HG03135 (cell line): Measurements from ENCODE around the gene PRRC2A.
A peak's percentile ranks its signal among the peaks of the same experiment; 100 is the strongest.

Source experiments
- ATAC-seq: cut with Tn5 transposase; IDR thresholded peaks from one replicate; pipeline ENCODE4 v1.9.1; 2021; ENCODE audit warnings: mild to moderate bottlenecking, moderate library complexity; ENCODE audit not compliant: unreplicated experiment

PRRC2A gene

DNA sequence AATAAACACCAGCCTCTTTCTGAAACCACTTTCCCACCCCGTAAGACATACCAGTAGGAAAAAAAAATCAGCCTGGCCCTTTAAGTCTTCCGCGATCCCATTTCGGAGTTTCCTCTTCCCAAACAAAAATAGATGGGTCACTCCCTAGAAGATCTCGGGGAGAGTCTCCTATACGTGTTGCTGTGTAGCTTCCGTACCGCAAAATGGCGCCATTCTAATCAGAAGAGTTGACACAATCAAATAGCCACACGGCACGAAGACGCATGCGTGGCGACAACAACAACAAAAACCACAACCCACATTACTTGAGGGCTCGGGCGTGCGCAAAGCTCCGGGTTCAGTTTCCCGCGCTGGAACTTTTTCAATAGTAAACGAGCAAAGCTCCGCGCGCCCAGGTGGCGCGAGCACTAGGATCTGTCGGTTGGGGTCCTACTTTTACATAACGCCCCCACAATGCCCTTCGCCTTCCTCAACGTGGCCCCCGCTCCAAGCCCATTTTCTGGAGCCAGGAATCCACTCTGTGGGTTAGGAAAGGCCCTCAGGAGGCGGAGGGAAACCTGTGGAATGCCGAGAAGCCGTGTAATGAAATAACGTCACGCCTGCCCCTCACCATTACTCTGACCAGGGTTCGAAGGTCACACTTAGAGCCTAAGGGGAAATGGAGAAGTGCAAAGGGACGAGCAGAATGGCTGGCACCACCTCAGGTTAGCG is 44.4 kb downstream of the PRRC2A start, which contains the start of gene GPANK1:
GPANK1 (minus strand) TSS at position 208 of the 711 bp plus-strand sequence. CDS start 519 bp downstream, outside the sequence.
- peak; percentile 32 for ATAC-seq

DNA sequence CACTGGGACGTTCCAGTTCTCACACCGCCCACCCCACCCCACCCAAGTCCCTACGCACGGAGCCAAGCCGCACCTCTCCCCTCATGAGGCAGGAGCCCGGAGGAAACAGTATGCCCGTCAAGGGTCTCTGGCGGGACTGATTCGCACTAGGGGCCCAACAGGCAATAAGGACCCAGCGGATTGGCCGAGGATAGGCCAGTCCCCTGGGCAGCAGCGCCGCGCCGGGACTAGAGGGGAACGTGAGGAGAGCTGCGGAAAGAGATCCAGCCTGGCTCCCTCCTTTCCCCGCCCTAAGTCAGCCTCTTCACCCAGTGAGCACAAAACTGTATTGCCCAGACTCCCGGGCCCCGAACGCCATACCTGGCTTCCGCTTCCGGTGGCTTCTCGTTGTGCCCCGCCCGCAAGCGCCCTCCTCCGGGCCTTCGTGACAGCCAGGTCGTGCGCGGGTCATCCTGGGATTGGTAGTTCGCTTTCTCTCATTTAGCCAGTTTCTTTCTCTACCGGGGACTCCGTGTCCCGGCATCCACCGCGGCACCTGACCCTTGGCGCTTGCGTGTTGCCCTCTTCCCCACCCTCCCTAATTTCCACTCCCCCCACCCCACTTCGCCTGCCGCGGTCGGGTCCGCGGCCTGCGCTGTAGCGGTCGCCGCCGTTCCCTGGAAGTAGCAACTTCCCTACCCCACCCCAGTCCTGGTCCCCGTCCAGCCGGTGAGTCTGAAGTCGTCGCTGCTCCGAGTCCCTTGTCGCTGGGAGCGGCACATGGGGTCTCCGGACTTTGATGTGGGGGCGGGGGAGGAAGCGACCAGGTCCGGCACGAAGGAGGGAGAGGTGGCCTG is 45.2 kb downstream of the PRRC2A start, which contains the start of gene CSNK2B:
CSNK2B (plus strand) TSS at position 580 of the 836 bp plus-strand sequence. CDS start 752 bp downstream, outside the sequence.
- peak; percentile 73 for ATAC-seq

DNA sequence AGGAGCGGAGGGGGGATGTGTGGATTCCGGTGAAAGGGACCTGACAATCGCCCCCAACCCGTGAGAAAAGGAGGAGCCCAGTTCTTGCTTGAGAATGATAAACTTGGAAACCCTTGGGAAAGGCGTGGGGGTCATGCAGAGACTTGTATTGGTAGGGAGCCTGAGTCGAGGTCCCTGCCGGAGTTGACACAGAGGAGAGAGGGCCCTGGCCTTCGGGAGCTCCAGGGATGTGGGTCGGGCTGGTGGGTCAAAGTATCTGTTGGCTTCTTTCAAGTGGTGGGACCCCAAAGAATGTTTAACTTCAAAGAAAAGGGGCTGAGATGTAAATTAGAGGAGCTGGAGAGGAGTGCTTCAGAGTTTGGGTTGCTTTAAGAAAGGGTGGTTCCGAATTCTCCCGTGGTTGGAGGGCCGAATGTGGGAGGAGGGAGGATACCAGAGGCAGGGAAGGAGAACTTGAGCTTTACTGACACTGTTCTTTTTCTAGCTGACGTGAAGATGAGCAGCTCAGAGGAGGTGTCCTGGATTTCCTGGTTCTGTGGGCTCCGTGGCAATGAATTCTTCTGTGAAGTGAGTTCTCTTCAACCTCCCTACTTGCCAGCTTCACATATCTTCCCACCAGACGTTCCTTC is 45.9 kb downstream of the PRRC2A start:
- ATAC-seq: no peak

DNA sequence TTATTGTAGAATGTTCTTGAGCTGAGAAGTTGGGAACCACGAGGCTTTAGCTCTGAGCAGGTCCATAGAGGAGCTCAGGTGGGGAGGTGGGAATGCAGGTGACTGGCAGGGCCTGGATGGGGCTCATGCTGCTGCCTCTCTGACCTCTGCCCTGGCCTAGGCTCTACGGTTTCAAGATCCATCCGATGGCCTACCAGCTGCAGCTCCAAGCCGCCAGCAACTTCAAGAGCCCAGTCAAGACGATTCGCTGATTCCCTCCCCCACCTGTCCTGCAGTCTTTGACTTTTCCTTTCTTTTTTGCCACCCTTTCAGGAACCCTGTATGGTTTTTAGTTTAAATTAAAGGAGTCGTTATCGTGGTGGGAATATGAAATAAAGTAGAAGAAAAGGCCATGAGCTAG is 49.2 kb downstream of the PRRC2A start, which contains the start of gene LY6G5B:
LY6G5B (plus strand) TSS at position 301 of the 400 bp plus-strand sequence. CDS start 975 bp downstream, outside the sequence.
- no peak for ATAC-seq

DNA sequence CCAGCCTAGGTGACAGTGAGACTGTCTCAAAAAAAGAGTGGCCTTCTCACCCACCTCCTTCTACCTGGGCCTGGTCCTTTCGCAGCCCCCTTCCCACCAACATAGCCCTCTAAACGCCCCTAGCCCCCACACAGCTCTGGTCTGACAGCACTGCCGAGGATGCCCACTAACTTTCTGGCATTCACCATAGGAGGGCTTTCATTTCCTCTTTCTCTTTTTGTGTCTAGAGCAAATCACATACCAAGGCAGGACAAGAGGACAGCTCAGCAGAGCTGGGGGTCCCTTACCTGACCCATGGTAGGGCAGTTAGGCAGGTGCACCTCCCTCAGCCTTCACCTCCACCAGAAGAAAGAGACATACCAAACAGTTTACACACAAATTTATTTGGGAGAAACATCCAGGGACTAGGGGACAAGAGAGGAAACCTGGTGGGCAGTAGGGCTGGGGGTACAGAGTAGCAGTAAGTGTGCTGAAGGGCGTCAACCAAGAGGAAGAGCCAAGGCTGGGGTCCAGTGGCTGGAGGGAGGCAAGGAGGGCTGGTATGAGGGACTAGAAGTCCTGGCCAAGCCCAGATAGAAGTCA is 55.9 kb downstream of the PRRC2A start:
- no peak for ATAC-seq

DNA sequence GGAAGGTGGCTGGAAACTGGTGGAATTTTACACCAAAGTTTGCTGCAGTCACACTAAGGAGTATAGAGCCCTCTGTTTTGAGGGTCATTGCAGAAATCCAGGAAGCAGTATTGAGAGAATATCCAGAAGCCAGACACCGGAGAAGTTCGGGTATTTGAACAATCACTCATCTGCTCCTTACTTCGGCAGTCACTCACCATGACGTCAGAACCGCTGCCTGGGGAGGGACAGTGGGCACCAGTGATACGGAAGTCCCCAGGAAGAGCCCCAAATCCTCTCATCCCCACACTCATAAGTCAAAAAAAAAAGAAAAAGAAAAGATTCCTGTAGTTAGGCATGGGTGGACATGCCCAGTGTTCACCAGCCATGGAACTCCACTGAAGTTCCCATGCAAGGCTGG is 56.4 kb downstream of the PRRC2A start:
- no peak for ATAC-seq

DNA sequence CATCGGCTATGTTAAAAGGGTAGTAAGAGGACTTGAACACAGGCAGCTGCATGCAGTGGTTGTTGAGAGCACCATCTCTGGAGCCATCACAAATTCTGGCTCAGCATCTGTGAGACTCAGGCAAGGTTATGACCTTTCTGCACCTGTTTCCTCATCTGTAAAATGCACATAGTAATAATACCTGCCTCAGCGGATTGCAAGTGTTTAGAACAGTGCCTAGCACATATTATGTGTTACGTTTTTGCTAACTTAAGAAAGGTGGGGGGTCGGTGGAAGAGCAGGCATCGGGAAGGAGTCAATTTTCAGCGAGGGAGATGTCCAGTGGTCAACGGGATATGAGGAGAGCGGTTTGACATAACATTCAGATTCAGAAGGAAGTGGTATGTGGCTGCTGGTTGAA is 57.4 kb downstream of the PRRC2A start:
- no peak for ATAC-seq

DNA sequence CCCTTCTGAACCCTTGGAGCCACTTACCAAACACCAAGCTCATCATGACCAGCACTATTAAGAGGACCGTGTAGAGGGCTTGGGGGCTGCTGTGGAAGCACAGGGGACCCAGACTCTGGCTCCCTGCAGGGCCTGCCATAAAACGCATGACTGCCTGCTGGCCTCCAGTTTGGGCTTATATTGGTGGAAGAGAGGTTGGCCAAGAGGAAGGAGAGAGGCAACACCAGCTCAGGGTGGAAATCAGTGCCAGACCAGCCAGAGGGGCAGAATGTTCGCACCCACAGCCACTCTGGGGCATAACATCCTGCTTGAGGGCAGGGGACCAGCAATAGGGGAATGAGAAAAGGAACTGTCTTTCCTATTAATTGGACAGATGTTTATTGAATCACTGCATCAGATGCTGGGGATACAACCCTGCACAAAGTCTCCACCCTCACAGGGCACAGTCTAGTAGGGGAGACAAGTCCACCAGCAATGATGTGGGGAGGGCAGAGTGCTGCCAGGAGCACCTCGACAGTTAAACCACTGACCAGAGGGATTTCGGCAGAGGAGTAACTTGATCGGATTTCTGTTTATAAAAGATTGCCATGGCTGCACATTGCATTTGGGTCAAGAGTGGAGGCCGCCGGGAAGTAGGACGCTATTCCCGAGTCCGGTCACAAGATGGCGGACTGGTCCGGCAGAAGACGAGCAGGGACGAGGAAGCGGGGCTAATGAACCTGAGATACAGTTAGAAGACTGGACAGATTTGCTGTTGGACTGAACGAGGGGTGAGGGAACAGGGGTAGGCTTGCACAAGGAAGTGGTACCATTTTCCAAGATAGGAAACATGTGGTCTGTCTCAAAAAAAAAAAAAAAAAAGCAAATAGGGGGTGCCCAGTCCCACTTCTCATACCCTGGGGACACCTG is 60.0 kb downstream of the PRRC2A start, which contains the start of gene LY6G5C:
LY6G5C (minus strand) TSS at position 842 of the 909 bp plus-strand sequence; CDS start at position 148, 694 bp downstream.
- ATAC-seq: no peak

DNA sequence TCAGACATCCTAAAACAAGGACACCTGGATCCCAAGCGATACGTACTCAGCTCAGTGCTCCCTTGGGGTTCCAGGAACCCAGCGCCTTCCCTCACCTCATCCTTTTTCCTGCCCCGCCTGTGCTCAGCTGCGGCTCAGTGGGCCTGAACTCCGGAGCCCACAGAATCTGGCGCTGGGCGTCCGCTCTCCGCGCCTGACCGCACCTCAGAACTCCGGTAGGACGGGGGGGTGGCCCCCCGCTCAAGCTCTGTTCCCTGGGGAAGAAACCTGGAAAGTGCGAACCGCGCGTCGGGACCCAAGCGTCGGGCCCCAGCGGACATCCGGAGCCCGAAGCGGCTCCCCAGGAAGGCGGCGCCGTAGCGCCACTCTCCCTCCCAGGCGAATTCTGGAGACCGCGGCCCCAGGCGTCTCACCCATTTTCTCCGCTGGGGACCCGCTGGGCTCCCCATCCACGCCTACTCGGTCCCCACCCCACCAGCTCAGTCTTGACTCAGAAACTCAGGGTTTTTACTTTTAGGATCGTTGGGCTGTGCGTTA is 60.7 kb downstream of the PRRC2A start:
- no peak for ATAC-seq

DNA sequence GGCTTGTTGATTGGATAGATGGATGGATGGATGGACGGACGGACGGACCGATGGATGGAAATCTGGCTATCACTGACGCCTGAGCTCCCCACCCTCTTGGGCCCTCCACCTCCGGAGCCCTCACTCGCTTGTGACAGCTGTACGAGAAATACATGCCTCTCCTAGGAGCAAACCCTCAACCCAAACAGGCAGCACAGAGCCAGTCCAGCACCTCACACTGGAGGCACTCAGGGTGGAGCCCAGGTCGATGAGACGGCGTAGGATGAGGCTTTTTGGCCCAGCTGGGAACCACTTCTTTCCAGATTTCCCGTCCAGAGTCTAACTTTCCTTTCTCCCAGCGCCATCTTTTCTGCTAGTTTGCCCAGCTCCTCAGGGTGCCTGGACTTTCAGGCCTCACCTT is 63.1 kb downstream of the PRRC2A start:
- no peak for ATAC-seq

DNA sequence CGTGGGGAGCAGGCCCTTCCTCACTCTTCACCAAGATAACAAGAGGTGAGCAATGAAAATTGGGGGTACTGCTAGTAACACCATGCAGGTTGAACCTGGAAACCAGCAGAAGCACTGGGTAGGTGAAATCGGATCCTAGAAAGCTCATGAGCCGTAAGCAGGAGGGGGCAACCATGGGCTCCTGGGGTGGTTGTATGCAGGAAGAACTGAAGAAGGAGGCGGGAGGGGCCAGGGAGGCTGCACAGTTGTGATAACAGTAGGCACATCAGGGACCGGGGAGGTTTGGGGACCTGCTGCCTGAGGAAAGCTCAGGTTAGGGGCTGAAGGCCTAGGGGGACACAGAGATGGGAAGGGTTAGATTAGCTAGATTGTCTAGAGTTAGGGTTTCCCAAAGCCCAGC is 66.0 kb downstream of the PRRC2A start:
- no peak for ATAC-seq

DNA sequence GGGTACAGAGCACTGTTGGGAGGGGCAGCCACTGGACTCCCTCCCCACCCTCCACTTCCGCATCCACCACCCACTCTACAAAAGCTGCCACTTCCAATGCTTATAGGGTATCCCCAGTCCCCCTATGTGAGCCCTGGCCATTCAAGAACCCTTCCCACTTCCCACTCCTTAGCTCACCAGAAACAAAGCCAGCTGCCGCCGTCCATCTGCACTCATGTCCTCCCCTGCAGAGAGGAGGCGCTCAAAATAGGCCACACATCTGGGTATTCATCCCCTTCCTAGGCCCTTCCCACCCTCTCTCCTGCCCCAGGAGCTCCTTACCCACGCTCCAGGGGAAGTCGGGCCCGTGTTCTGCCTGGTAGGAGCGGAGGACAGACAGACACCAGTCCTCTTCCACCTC is 66.8 kb downstream of the PRRC2A start:
- ATAC-seq: no peak
